Measurements from ENCODE around the gene SNX13.

The SNX13 gene

DNA sequence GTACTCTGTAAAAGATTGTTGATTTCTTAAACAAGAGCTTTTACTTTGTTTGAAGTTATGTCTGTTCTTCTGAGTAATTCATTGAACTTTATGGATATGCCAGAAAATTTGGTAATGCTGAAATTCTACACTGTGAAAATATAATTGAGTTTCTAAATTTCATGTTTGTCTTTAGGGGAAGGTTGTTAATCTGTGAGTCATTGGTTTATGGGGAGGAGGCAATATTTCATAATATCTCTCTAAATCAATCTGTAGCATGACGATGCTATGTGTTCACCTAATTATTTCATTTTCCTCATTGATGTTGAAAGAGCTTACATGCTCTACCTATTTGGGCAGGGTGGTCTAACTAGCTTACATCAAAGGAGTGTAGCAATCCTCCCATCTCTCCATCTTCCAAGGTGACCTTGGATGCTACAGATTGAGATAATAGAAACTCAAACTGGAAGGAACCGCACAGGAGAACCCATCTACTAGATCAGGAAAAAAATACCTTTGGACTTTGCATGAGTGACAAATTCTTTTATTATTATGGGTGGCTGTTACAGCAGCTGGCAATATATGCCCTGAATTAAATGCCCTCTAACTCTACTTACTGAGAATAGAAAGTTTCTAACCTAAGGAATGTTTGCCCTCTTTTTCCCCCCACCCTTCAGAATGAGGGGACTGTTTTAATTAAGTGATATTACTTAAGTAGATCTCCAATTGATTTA, 8.4 kb upstream of the SNX13 start:
- H3K27ac ChIP-seq (replicated peaks) = no peak overlapping the region
- H3K4me3 ChIP-seq (replicated peaks; ENCODE audit: insufficient read depth, low read length) = no peak overlapping the region
- TF ChIP-seq, protein P1, sequence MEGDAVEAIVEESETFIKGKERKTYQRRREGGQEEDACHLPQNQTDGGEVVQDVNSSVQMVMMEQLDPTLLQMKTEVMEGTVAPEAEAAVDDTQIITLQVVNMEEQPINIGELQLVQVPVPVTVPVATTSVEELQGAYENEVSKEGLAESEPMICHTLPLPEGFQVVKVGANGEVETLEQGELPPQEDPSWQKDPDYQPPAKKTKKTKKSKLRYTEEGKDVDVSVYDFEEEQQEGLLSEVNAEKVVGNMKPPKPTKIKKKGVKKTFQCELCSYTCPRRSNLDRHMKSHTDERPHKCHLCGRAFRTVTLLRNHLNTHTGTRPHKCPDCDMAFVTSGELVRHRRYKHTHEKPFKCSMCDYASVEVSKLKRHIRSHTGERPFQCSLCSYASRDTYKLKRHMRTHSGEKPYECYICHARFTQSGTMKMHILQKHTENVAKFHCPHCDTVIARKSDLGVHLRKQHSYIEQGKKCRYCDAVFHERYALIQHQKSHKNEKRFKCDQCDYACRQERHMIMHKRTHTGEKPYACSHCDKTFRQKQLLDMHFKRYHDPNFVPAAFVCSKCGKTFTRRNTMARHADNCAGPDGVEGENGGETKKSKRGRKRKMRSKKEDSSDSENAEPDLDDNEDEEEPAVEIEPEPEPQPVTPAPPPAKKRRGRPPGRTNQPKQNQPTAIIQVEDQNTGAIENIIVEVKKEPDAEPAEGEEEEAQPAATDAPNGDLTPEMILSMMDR (IDR thresholded peaks at IDR 0.05; ENCODE audit: insufficient read depth, low read length) = no peak
- TF ChIP-seq, protein P2, sequence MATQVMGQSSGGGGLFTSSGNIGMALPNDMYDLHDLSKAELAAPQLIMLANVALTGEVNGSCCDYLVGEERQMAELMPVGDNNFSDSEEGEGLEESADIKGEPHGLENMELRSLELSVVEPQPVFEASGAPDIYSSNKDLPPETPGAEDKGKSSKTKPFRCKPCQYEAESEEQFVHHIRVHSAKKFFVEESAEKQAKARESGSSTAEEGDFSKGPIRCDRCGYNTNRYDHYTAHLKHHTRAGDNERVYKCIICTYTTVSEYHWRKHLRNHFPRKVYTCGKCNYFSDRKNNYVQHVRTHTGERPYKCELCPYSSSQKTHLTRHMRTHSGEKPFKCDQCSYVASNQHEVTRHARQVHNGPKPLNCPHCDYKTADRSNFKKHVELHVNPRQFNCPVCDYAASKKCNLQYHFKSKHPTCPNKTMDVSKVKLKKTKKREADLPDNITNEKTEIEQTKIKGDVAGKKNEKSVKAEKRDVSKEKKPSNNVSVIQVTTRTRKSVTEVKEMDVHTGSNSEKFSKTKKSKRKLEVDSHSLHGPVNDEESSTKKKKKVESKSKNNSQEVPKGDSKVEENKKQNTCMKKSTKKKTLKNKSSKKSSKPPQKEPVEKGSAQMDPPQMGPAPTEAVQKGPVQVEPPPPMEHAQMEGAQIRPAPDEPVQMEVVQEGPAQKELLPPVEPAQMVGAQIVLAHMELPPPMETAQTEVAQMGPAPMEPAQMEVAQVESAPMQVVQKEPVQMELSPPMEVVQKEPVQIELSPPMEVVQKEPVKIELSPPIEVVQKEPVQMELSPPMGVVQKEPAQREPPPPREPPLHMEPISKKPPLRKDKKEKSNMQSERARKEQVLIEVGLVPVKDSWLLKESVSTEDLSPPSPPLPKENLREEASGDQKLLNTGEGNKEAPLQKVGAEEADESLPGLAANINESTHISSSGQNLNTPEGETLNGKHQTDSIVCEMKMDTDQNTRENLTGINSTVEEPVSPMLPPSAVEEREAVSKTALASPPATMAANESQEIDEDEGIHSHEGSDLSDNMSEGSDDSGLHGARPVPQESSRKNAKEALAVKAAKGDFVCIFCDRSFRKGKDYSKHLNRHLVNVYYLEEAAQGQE (IDR thresholded peaks at IDR 0.05; ENCODE audit: insufficient replicate concordance, low read depth) = no peak
- TF ChIP-seq SPI1 (IDR thresholded peaks at IDR 0.05; ENCODE audit: borderline replicate concordance, low read depth) = no peak
- no peak for TF ChIP-seq POLR2AphosphoS5 (IDR thresholded peaks at IDR 0.05; ENCODE audit: low read depth)
- no peak for TF ChIP-seq GABPA (IDR thresholded peaks at IDR 0.05; ENCODE audit: low read depth)
- H3K27me3 ChIP-seq (ENCODE audit: insufficient read depth, poor library complexity, severe bottlenecking) = no peaks in the 10 kb centered on the region
- DNase-seq (ENCODE audit: low read depth in 1 of 2, low spot score in 1 of 2) = no peak

DNA sequence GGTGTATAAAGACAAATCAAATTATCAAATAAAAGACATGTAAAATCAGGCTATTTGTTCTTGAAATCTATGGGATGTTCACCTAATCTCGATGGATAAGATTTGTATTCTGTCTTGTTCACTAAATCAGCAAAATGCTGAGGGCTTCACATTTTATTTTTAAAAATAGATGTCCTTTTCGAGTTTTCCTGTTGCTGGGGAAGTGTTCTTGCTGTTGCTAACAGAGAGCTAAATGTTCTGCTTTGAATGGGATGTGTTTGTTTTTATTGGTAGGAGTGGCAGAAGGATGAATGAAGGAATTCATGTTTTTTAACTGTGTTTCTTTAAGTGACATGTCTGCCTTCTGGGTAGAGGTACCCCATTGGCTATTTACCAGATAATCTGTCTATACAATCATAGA, 7.3 kb upstream of the SNX13 start:
- no peak for DNase-seq (ENCODE audit: low read depth in 1 of 2, low spot score in 1 of 2)
- H3K4me3 ChIP-seq (replicated peaks; ENCODE audit: insufficient read depth, low read length) = no peak overlapping the region
- no peaks in the 10 kb centered on the region for H3K27me3 ChIP-seq (ENCODE audit: insufficient read depth, poor library complexity, severe bottlenecking)
- TF ChIP-seq, protein P1 (IDR thresholded peaks at IDR 0.05; ENCODE audit: insufficient read depth, low read length) = no peak
- TF ChIP-seq POLR2AphosphoS5 (IDR thresholded peaks at IDR 0.05; ENCODE audit: low read depth) = no peak
- peak; percentile 10; the same call in 1 of the 2 replicates for TF ChIP-seq SPI1 (IDR thresholded peaks at IDR 0.05; ENCODE audit: borderline replicate concordance, low read depth)
- no peak overlapping the region for H3K27ac ChIP-seq (replicated peaks)

DNA sequence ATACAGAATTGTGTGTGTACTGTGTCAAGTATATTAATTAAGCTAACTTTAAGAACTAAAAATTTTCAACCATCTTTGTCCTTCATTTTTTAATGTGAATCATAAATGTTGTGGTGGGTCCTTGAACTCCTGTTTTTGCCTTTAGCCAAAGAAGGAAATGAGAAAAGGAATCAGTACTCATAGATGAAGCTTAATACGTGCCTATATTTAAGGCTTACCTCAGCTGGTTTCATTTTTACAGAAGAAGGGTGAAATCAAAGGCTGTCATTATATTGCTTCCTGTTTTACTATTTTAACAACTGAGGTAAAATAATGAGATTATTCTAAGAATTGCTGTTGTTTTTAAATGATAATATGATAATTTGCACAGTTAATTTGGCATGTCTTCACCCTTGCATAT, 6.3 kb upstream of the SNX13 start:
- no peak overlapping the region for H3K27ac ChIP-seq (replicated peaks)
- no peaks in the 10 kb centered on the region for H3K27me3 ChIP-seq (ENCODE audit: insufficient read depth, poor library complexity, severe bottlenecking)
- no peak overlapping the region for H3K4me3 ChIP-seq (replicated peaks; ENCODE audit: insufficient read depth, low read length)
- TF ChIP-seq SPI1 (IDR thresholded peaks at IDR 0.05; ENCODE audit: borderline replicate concordance, low read depth) (no peak), GABPA (IDR thresholded peaks at IDR 0.05; ENCODE audit: low read depth) (no peak), POLR2AphosphoS5 (IDR thresholded peaks at IDR 0.05; ENCODE audit: low read depth) (no peak)
- TF ChIP-seq, protein P1 (IDR thresholded peaks at IDR 0.05; ENCODE audit: insufficient read depth, low read length) = no peak
- TF ChIP-seq, protein P2 (IDR thresholded peaks at IDR 0.05; ENCODE audit: insufficient replicate concordance, low read depth) = no peak
- no peak for DNase-seq (ENCODE audit: low read depth in 1 of 2, low spot score in 1 of 2)

DNA sequence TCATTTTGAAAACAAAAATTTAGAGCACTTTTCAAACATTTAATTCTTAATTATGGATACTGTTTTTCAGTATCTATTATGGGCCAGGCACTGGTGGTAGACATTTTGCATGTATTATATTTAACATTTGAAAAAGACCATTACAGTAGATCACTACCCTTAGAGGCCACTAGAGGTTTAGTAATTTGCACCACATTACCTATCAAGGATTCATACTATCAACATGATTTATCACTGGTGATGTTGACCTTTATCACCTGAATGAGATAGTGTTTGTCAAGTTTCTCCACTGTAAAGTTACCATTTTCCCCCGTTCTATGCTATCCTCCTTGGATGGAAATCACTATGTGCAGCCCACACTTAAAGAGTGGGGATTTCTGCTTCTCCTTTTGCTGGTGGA, 4.4 kb upstream of the SNX13 start:
- no peak overlapping the region for H3K27ac ChIP-seq (replicated peaks)
- H3K27me3 ChIP-seq (ENCODE audit: insufficient read depth, poor library complexity, severe bottlenecking) = no peaks in the 10 kb centered on the region
- H3K4me3 ChIP-seq (replicated peaks; ENCODE audit: insufficient read depth, low read length) = no peak overlapping the region
- TF ChIP-seq, protein P2 (IDR thresholded peaks at IDR 0.05; ENCODE audit: insufficient replicate concordance, low read depth) = no peak
- no peak for DNase-seq (ENCODE audit: low read depth in 1 of 2, low spot score in 1 of 2)

Measured in HL-60 (cell line).